OCI-LY7 (cell line): ENCODE measurements around the gene DAP3.

Source experiments
- CTCF ChIP-seq: fragments of 200-600 bp; sonication (generic); conservative IDR thresholded peaks from 2 replicates; pipeline ENCODE4 v1.5.1; 2014; ENCODE audit warnings: mild to moderate bottlenecking, antibody characterized with exemption, low read length, moderate library complexity, mixed read lengths
- EZH2phosphoT487 ChIP-seq: fragments of 200-600 bp; sonication (generic); IDR thresholded peaks from 2 replicates; pipeline ENCODE4 v1.6.1; 2018; ENCODE audit warnings: low read depth, borderline replicate concordance, mild to moderate bottlenecking, mixed run types, antibody characterized with exemption, low read length, moderate library complexity, mixed read lengths

- no peak for TF ChIP-seq CTCF
- TF ChIP-seq EZH2phosphoT487: no peak
Measured at GRCh38 chr1:155715777-155716176, 26.9 kb downstream of the DAP3 start.
